Measurements from ENCODE around the gene SLC19A1.

Gene SLC19A1

GRCh38 chr21:45468051-45468970 lies 73.9 kb downstream of the SLC19A1 start:
- DNase-seq (ENCODE audit: low spot score): no peak

- no peak for DNase-seq (ENCODE audit: low spot score)
Measured at GRCh38 chr21:45467221-45467779, 74.9 kb downstream of the SLC19A1 start.

DNA sequence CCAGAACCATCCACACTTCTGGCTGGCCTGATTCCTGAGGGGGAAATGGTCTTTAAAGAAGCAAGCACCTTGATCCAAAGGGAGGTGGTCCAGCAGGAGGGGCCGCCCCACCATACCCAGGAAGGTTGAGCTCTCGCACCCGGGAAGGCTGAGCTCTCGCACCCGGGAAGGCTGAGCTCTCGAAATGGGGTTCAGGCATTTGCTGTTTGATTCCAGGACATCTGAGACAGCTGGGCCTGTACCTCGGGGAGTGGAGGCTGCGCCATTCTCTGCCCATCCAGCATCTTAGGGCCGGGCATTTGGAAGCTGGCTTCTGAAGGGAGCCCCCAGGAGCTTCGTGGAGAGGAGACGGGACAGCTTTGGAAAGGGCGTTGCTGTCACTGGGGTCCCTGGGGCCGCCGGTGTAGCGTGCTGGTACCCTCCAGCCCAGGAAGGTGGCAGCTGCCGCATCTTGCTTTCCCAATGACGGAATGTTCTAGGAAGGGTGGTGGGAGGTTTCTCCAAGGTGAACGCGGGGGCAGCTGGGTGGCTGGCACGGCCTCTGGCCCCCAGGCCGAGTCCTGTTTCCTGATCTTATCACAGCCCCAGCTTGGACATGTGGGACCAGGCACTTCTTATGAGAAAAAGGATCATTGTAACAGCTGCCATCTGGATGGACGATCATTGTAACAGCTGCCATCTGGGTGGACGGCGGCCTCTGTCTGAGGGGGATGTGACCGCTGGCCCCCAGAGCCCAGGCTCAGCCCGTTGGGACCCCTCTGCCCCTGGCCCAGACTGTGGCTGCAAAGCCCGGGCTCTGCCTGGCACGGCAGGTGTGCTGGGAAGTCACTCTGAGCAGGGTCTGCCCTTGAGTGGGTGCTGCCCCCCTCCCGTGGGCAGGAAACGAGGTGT lies 75.7 kb downstream of the SLC19A1 start:
- DNase-seq (ENCODE audit: low spot score): no peak

- no peak for DNase-seq (ENCODE audit: low spot score)
Measured at GRCh38 chr21:45465611-45466329, 76.5 kb downstream of the SLC19A1 start.

DNA sequence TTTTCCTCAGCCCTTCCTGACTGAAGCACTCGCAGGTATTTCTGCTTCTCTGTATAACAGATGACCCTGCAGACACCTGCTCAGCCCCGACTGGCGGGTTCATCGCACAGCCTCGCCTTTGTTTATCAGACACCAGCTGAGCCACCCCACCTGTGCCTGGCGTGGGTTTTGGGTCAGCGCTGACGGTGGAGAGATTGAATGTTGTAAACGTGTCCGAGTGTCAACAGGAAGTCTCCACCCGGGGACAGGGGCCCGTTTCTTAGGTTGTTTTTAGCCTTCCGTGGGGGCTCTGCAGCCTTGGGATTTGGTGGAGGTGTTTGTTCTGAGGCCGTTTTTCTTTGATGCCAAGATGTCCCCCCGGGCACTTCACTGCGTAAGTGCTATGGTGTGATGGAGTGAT lies 77.1 kb downstream of the SLC19A1 start:
- DNase-seq (ENCODE audit: low spot score): no peak

GRCh38 chr21:45464309-45464708 lies 77.9 kb downstream of the SLC19A1 start:
- DNase-seq (ENCODE audit: low spot score): no peak

GRCh38 chr21:45463871-45464270 lies 78.4 kb downstream of the SLC19A1 start:
- no peak for DNase-seq (ENCODE audit: low spot score)

DNA sequence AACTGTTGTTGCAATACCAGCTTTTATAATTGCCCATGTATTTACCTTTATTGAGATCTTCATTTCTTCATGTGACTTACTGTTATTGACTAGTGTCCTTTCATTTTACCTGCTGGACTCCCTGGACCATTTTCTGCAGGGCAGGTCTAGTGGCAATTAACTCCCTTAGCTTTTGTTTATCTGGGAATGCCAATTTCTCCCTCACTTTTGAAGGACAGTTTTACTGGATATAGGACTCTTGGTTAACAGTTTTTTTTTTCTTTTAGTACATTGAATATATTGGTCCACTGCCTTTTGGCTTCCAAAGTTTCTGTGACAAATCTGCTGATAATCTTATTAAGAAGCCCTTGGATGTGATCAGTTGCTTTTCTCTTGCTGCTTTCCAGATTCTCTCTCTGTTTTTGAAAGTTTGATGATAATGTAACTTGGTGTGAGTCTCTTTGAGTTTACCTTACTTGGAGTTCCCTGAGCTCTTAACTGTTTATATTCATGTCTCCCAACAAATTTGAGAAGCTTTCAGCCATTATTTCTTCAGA lies 80.4 kb downstream of the SLC19A1 start:
- DNase-seq (ENCODE audit: low spot score): no peak

DNA sequence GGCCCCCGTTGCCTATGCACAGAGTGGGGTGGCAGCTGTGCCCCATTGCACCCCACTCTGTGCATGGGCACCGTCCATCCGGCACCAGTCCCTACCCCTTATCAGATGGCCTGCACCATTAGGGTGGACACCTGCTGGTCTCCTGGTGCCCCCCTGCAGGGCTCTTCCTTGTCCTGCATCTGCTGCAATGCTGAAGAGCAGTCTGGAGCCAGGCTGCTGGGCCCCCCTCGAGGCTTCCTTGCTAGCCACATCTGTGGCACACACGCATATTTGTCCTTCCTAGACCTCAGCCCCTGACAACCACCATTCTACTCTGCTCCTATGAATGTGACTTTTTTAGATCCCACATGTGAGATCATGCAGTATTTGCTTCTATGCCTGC lies 80.9 kb downstream of the SLC19A1 start:
- no peak for DNase-seq (ENCODE audit: low spot score)

GRCh38 chr21:45460611-45461368 lies 81.5 kb downstream of the SLC19A1 start:
- DNase-seq (ENCODE audit: low spot score): no peak

GRCh38 chr21:45460011-45460565 lies 82.2 kb downstream of the SLC19A1 start:
- DNase-seq (ENCODE audit: low spot score): no peak

- DNase-seq (ENCODE audit: low spot score): no peak
Measured at GRCh38 chr21:45459171-45460010, 82.8 kb downstream of the SLC19A1 start.

- DNase-seq (ENCODE audit: low spot score): no peak
Measured at GRCh38 chr21:45458281-45459170, 83.7 kb downstream of the SLC19A1 start.

DNA sequence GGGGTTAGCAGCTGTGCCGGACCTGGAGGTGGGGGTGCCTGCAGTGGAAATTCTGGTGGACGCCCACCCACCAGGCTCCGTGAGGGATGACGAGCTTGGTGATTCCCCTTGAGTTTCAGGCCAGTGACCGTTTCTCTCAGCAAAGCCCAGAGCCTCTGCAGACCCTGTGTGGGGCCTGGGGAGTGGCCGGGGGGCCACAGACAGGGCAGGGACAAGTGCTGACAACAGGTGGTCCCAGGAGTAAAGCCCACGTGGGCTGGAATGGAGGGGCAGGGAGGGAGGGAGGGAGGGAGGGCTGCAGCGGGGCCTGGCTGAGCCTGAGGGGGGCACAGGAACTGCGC lies 84.4 kb downstream of the SLC19A1 start:
- no peak for DNase-seq (ENCODE audit: low spot score)

DNA sequence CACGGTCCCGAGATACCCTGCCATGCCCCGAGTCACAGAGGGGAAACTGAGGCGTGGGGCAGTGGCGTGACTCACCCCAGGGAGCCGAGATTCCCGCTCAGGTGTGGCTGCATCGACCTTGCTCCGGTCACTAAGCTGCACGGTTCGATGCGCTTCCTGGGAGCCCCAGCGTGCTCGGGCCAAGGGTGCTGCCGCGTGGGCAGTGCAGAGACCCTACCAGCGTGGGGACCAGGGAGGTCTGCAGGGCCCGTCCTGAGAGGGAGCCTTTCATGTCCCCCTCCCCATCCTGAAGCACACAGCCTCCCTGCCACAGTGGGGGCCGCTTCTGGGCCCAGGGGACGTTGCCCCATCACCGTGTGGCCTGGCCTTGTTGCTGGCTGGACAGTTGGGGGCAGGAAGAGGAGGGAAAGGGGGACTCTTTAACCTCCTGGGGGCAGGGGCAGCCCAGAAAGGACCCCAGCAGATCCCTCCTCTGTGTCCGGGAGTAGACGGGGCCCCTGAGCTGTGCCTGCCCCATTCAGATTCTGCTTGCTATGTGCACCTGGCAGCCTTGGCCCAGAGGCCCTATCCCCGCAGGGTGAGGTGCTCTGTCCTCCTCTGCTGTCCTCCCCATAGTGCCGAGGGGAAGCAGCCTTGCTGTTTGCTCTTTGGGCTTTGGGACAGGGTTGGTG lies 84.9 kb downstream of the SLC19A1 start:
- DNase-seq (ENCODE audit: low spot score): no peak

GRCh38 chr21:45456584-45457160 lies 85.6 kb downstream of the SLC19A1 start:
- no peak for DNase-seq (ENCODE audit: low spot score)
